Esophagus squamous epithelium (tissue), 4 donors: ENCODE measurements around the gene PLCXD3.

Source experiments
- CTCF ChIP-seq, 6 experiments: fragments of 450-650 bp in 4 of 6; fragments of 200-600 bp in 2 of 6; sonication (generic) in 2 of 6; IDR thresholded peaks; one replicate each; pipeline ENCODE4 v1.5.1; 2016 to 2019; ENCODE audit warnings: antibody characterized with exemption in 6 of 6, mild to moderate bottlenecking in 4 of 6, moderate library complexity in 4 of 6
- POLR2A ChIP-seq, 4 donors: fragments of 450-650 bp; IDR thresholded peaks; one replicate each; pipeline ENCODE4 v1.6.1; 2017; ENCODE audit warnings: antibody characterized with exemption in 4 of 4, mild to moderate bottlenecking in 4 of 4, moderate library complexity in 3 of 4

- TF ChIP-seq POLR2A (IDR thresholded peaks at IDR 0.05), result no peak
- TF ChIP-seq CTCF (IDR thresholded peaks at IDR 0.05), result no peak
These were observed 174.7 kb downstream of the PLCXD3 start for GRCh38 chr5:41335596-41336181.
